ENCODE results near the gene STK10. TPM values are rescaled to one million over a fixed set of nuclear protein-coding genes. Genes with fewer than 3 reads are reported as not detected.
A peak's percentile ranks its signal among the peaks of the same experiment; 100 is the strongest.
"Not testable (repeated sequence)": the region's sequence is repeated elsewhere in the genome, so short reads cannot be mapped to it uniquely, and the experiment has no call there.

Gene STK10
- total RNA-seq, 2 donors from 2014 or later: 199 to 218 TPM

DNA sequence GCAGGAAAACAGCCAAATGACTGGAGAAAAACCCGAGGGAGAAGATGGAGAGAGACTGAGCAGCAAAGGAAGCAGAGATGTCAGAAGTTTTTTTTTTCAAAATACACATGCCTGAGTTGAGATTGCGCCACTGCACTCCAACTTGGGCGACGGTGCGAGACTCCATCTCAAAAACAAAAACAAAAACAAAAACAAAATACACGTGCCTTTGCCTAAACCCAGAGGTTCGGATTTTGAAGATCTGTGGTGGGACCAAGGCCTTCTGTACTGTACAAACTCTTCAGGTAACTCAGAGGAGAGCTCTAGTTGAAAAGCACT, 142.8 kb downstream of the STK10 start:
- DNase-seq (ENCODE audit: low spot score) (no peak), ATAC-seq (no peak)
- Mint-ChIP-seq H3K4me1 (ENCODE audit: low read depth in 2 of 2) (peaks cover 10 to 11% of the 10 kb centered on the region in 2 donors), H3K27me3 (no peaks in the 10 kb centered on the region), H3K9me3 (no peaks in the 10 kb centered on the region), H3K4me3 (no peak overlapping the region), H3K27ac (peak overlapping the region in 1 of 2 donors; percentile 52), H3K36me3 (peaks cover 18% of the 10 kb centered on the region)

DNA sequence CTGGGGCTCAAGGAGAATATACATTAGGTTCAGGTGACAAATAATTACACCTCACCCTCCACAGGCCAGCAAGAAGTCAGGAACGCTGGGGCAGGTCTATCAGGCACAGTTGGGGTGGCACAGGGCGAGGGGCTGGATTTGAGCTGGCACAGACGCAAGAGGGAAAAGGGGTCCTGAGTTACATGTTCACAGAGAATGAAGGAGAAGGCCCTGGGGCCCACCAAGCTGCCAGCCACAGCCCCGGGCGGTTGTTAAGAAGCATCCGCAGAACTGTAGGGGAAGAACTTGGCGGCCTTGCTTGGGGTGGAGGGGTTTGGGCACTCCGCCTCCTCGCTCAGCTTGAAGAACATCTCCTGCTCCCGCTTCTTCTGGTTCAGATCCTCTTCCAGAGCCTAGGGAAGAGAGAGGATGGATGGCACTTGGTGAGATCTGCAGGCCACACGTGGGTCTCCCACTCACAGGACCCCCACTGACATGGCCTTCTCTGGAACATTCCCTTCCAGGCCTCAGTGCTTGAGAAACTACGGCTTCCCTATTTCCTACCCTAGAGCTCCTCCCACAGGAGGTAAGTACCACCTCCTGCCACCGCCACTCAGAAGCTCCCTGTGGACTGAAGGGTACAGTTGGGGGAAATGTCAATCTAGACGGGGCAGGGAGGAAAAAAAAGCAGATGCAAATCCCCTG, 143.3 kb downstream of the STK10 start:
- peaks cover 18% of the 10 kb centered on the region for H3K36me3 Mint-ChIP-seq
- ATAC-seq (no peak), DNase-seq (ENCODE audit: low spot score) (no peak)
- no peaks in the 10 kb centered on the region for H3K9me3 Mint-ChIP-seq
- peaks cover 10 to 16% of the 10 kb centered on the region in 2 donors for H3K4me1 Mint-ChIP-seq (ENCODE audit: low read depth in 2 of 2)
- no peak overlapping the region for H3K4me3 Mint-ChIP-seq
- H3K27me3 Mint-ChIP-seq: no peaks in the 10 kb centered on the region
- H3K27ac Mint-ChIP-seq: peak overlapping the region in 1 of 2 donors; percentile 52

DNA sequence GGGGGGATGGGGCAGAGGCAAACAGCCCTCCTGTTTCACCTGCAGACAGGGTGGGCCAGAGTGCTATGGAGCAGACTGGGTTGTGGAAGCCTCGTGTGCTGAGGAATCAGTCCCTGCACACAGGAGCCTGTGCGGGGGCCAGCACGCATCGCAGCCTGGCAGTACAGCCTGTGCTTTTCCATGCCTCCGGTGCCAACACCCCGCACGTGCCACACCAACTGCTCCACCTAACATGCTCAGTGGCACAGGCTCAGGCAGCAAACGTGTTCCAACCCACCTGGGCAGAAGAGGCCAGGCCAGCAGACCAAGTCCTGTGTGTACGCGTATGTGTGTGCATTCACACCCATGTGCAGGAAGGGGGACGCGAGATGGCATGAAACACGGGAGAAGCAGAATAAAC, 144.2 kb downstream of the STK10 start:
- no peak overlapping the region for H3K4me3 Mint-ChIP-seq
- no peaks in the 10 kb centered on the region for H3K9me3 Mint-ChIP-seq
- peaks cover 5 to 12% of the 10 kb centered on the region in 2 donors for H3K4me1 Mint-ChIP-seq (ENCODE audit: low read depth in 2 of 2)
- peaks cover 12% of the 10 kb centered on the region for H3K36me3 Mint-ChIP-seq
- H3K27ac Mint-ChIP-seq: no peak overlapping the region
- H3K27me3 Mint-ChIP-seq: no peaks in the 10 kb centered on the region
- DNase-seq (ENCODE audit: low spot score): no peak
- no peak for ATAC-seq

DNA sequence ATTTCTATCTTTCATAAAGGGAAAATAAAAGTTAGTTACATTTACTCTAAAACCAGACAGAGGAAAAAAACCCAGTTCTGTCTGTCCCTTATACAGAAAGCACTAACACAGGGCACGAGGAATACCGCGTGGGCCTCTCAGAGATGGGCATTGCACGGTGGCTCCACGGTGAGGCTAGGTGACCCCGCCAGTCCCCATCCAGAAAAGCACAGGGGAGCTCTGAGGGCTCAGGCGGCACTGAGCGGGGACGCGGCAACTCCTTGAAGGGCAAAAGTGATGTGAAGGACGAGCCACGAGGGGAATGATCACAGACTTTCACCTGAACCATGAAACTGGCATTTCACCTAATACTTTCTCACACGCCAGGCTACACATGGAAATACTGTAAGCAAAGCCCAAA, 145.8 kb downstream of the STK10 start:
- peaks cover 5% of the 10 kb centered on the region for H3K36me3 Mint-ChIP-seq
- H3K27ac Mint-ChIP-seq: peak overlapping the region in 1 of 2 donors; percentile 51
- peaks cover 0 to 13% of the 10 kb centered on the region in 2 donors for H3K4me1 Mint-ChIP-seq (ENCODE audit: low read depth in 2 of 2)
- DNase-seq (ENCODE audit: low spot score) (no peak), ATAC-seq (no peak)
- H3K4me3 Mint-ChIP-seq: no peak overlapping the region
- H3K9me3 Mint-ChIP-seq: no peaks in the 10 kb centered on the region
- no peaks in the 10 kb centered on the region for H3K27me3 Mint-ChIP-seq

DNA sequence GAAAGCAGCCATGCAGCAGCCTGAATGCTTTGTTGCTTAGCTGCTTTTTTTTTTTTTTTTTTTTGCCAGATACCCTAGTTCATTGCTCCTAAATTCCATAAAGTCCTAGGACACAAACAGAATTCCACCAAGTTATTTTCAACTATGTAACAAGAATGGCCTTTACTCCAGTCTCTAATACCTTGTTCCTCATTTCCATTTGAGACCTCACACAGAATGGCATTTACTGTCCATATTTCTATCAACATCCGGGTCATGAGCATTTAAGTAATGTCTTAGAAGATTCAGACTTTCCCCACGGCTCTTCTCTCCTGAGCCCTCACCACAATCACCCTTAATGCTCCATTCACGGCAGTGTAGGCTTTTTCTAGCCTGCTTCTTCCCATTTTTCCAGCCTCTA, 149.9 kb downstream of the STK10 start:
- H3K4me1 Mint-ChIP-seq (ENCODE audit: low read depth in 2 of 2): peaks cover 0 to 11% of the 10 kb centered on the region in 2 donors
- H3K27me3 Mint-ChIP-seq: no peaks in the 10 kb centered on the region
- no peak overlapping the region for H3K27ac Mint-ChIP-seq
- H3K36me3 Mint-ChIP-seq: no peaks in the 10 kb centered on the region
- ATAC-seq (no peak), DNase-seq (ENCODE audit: low spot score) (no peak)
- H3K9me3 Mint-ChIP-seq: no peaks in the 10 kb centered on the region
- no peak overlapping the region for H3K4me3 Mint-ChIP-seq

DNA sequence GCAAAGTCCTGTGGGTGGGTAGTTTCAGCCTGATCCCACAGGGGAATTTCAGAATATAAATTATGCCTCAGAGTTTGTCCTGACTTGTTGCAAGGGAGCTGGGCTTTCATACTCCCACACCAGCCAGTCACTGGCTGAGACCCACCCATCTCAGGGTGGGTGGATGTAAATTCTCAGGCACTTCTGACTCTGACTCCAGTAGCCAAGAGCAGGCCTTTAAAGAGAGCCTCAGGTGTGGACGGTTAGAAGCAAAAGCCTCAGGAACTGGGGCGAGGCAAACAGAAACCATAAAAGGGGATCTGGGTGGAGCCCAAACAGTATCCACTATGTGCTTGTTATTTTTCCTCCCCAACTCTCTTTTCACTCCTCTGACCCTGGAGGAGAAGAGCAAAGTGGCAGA, 153.0 kb downstream of the STK10 start:
- H3K27me3 Mint-ChIP-seq: no peaks in the 10 kb centered on the region
- no peaks in the 10 kb centered on the region for H3K9me3 Mint-ChIP-seq
- ATAC-seq (no peak), DNase-seq (ENCODE audit: low spot score) (no peak)
- no peak overlapping the region for H3K4me3 Mint-ChIP-seq
- peaks cover 8% of the 10 kb centered on the region for H3K36me3 Mint-ChIP-seq
- peaks cover 0 to 8% of the 10 kb centered on the region in 2 donors for H3K4me1 Mint-ChIP-seq (ENCODE audit: low read depth in 2 of 2)
- H3K27ac Mint-ChIP-seq: peak overlapping the region in 1 of 2 donors; percentile 15

DNA sequence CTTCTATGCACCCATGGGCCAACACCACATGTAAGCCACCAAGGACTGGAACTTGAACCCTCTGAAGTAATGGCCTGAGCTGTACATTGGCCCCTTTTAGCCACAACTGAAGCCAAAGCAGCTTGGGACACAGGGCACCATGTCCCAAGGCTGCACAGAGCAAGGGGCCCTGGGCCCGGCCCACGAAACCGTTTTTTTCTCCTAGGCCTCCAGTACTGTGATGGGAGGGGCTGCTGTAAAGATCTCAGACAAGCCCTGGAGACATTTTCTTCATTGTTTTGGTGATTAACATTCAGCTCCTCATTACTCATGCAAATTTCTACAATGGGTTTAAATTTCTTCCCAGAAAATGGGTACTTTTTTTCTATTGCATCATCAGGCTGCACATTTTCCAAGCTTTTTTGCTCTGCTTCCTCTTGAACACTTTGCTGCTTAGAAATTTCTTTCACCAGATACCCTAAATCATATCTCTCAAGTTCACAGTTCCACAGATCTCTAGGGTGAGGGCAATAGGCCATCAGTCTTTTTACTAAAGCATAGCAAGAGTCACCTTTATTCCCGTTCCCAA, 156.0 kb downstream of the STK10 start:
- ATAC-seq: no peak
- Mint-ChIP-seq H3K9me3 (no peaks in the 10 kb centered on the region), H3K36me3 (peaks cover 8% of the 10 kb centered on the region), H3K27ac (no peak overlapping the region), H3K27me3 (no peaks in the 10 kb centered on the region), H3K4me1 (ENCODE audit: low read depth in 2 of 2) (no peaks in the 10 kb centered on the region), H3K4me3 (no peak overlapping the region)
- DNase-seq (ENCODE audit: low spot score): no peak

DNA sequence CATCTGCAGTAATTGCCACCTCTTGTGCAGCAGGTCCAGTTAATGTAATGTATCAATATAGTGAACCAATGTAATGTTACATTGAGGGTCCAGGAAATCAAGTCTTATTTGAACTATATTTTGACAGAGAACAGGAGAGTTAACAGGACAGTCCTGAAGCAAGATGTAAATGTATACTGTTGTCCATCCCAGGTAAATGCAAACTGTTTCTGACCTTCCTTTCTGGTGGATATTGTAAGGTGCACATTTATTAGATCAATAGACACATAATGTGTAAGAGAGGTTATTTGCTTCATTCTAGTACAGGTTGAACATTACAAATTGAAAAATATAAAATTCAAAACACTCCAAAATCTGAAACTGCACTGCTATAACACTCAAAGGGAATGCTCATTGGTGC, 158.1 kb downstream of the STK10 start:
- DNase-seq (ENCODE audit: low spot score) (no peak), ATAC-seq (no peak)
- peaks cover 8% of the 10 kb centered on the region for H3K36me3 Mint-ChIP-seq
- no peak overlapping the region for H3K27ac Mint-ChIP-seq
- H3K4me1 Mint-ChIP-seq (ENCODE audit: low read depth in 2 of 2): no peaks in the 10 kb centered on the region
- no peaks in the 10 kb centered on the region for H3K9me3 Mint-ChIP-seq
- no peak overlapping the region for H3K4me3 Mint-ChIP-seq
- H3K27me3 Mint-ChIP-seq: no peaks in the 10 kb centered on the region

DNA sequence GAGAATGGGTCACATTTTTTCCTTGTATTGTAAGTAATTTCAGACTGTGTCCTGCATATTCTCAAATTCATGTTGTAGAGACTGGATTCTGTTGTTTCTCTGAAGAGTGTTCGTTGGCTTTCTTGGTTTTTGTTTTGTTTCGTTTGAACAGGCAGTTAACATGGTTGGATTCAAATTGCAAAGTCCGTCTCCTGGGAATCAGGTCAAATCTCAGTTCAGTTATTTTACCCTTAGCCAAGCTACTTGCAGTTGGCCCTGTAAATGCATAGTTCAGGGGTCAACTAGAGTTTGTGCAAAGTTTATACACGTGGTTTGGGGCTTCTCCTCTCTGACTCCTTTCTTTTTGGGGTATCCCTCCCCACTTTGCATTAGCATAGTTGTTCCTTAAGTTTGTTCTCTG, 159.9 kb downstream of the STK10 start:
- ATAC-seq: no peak
- H3K9me3 Mint-ChIP-seq: no peaks in the 10 kb centered on the region

DNA sequence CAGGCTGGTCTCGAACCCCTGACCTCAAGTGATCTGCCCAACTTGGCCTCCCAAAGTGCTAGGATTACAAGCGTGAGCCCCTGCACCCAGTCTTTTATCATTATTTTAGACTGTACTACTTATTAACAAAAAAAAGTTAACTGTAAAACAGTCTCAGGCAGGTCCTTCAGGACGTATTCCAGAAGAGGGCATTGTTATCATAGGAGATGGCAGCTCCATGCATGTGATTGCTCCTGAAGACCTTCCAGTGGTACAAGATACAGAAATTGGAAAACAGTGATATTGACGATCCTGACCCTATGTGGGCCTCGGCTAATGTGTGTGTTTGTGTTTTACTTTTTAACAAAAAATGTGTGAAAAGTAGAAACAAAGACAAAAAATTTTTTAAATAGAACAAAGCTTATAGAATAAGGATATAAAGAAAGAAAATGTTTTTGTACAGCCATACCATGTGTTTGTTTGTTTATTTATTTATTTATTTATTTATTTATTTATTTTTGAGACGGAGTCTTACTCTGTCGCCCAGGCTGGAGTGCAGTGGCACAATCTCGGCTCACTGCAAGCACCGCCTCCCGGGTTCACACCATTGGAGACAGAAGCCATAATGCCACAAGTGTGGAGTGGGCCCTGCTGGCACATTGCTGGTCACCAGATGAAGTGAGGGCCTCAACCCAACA, 167.8 kb downstream of the STK10 start:
- H3K27ac Mint-ChIP-seq; H3K4me1 Mint-ChIP-seq (ENCODE audit: low read depth in 2 of 2); H3K4me3 Mint-ChIP-seq; DNase-seq (ENCODE audit: low spot score); H3K27me3 Mint-ChIP-seq; H3K36me3 Mint-ChIP-seq; H3K9me3 Mint-ChIP-seq; ATAC-seq: not testable (repeated sequence)

More for the DNA sequence above, 159.9 kb downstream of the STK10 start:
- no peak for DNase-seq (ENCODE audit: low spot score)
- Mint-ChIP-seq H3K4me1 (ENCODE audit: low read depth in 2 of 2) (no peaks in the 10 kb centered on the region), H3K4me3 (no peak overlapping the region), H3K27ac (no peak overlapping the region), H3K36me3 (peaks cover 8% of the 10 kb centered on the region), H3K27me3 (no peaks in the 10 kb centered on the region)

DNA sequence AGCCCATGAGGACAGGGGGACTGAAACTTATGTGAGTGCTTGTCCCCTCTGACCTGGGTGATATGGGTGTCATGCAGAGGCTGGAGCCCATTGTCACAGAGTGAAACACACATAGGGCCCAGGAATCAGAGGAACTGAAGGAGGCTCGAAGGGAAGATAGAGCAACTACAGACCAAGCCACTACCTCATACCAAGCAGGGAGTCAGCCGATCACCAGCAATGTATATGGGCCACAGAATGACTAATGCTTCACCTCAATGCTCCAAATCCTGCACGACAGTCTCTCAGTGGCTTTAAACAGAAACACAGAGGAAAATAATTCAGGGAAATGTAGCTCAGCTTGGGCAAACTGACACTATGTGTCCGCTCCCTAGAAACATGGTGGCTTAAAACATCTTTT, 172.7 kb downstream of the STK10 start:
- DNase-seq (ENCODE audit: low spot score): no peak
- Mint-ChIP-seq H3K9me3 (no peaks in the 10 kb centered on the region), H3K4me1 (ENCODE audit: low read depth in 2 of 2) (no peaks in the 10 kb centered on the region), H3K27ac (no peak overlapping the region), H3K4me3 (no peak overlapping the region), H3K27me3 (no peaks in the 10 kb centered on the region), H3K36me3 (no peaks in the 10 kb centered on the region)
- no peak for ATAC-seq

DNA sequence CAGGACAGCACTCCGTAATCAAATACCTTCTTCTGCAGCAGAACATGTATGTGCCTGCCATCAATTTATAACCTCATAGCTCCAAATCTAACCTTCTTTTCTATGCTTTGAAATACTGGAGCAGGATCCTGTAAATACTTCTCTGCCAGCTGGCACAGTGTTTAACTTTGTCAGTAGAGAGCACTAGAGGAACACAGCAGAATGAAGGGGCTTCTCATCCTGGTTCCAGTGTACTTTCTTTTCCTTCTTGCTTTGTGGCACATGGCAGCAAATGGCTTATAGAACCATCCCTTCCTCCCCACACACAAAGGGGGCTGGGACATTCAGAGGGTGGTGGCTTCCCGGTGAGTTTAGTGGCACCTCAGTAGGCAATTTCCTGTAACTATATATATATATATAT, 177.7 kb downstream of the STK10 start:
- no peaks in the 10 kb centered on the region for H3K9me3 Mint-ChIP-seq
- no peak overlapping the region for H3K4me3 Mint-ChIP-seq
- no peak overlapping the region for H3K27ac Mint-ChIP-seq
- ATAC-seq (no peak), DNase-seq (ENCODE audit: low spot score) (no peak)
- no peaks in the 10 kb centered on the region for H3K36me3 Mint-ChIP-seq
- H3K4me1 Mint-ChIP-seq (ENCODE audit: low read depth in 2 of 2): peaks cover 14 to 19% of the 10 kb centered on the region in 2 donors
- H3K27me3 Mint-ChIP-seq: no peaks in the 10 kb centered on the region

DNA sequence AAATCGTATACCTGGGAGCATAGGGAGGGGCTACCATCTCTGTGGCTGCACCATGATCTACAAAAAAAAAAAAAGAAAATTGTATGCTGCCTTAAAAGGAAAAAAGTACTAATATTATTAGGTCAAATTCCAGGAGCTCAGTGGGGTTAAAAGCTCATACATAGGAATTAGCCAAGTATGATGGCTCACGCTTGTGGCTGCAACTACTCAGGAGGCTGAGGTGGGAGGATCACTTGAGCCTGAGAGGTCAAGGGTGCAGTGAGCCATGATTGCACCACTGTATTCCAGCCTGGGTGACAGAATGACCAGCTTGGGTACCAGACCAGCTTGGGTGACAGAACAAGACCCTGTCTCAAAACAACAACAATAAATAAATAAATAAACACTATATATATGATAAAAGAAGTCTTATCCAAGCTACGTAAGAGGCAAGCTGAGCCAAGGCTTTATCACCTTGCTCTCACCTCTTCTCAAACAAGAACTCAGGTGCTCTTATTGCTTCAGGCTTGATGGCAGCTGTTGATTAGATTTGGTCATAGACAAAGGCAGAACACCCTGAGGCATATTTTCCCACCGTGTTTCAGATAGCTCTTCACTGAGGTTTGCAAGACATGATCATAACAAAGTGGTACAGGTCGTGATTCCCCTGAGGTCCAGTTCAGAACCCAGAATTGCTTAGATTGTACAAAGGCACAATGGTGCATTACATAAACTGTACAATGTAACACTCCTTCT, 178.3 kb downstream of the STK10 start:
- H3K27ac Mint-ChIP-seq: no peak overlapping the region
- ATAC-seq (no peak), DNase-seq (ENCODE audit: low spot score) (no peak)
- no peaks in the 10 kb centered on the region for H3K36me3 Mint-ChIP-seq
- H3K27me3 Mint-ChIP-seq: no peaks in the 10 kb centered on the region
- H3K4me3 Mint-ChIP-seq: no peak overlapping the region
- H3K9me3 Mint-ChIP-seq: no peaks in the 10 kb centered on the region
- H3K4me1 Mint-ChIP-seq (ENCODE audit: low read depth in 2 of 2): peaks cover 19 to 25% of the 10 kb centered on the region in 2 donors

DNA sequence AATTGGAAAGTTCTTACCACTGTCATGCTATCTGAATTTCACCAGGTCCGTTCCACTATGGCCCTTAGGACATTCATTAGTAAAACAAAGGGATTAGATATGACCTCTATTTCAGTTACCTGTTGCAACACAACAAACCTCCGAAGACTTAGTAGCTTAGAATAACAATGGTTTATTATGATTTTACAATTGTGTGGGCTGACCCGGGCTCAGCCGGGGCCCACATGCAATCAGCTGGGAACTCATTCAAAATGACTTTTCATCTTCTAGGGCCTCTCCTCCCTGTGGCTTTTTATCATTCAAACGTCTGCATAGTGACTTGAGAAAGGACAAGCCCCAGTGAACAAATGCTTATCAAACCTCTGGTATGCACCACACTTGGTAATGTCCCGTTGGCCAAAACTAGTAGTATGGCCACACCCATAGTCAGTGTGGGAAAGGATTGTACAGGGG, 179.3 kb downstream of the STK10 start:
- no peaks in the 10 kb centered on the region for H3K36me3 Mint-ChIP-seq
- DNase-seq (ENCODE audit: low spot score) (no peak), ATAC-seq (no peak)
- H3K4me1 Mint-ChIP-seq (ENCODE audit: low read depth in 2 of 2): peaks cover 21 to 29% of the 10 kb centered on the region in 2 donors
- H3K27me3 Mint-ChIP-seq: no peaks in the 10 kb centered on the region
- H3K27ac Mint-ChIP-seq: no peak overlapping the region
- no peaks in the 10 kb centered on the region for H3K9me3 Mint-ChIP-seq
- H3K4me3 Mint-ChIP-seq: no peak overlapping the region

Data from natural killer cell treated with Interleukin-12 subunit alpha and Interleukin-12 subunit beta and Interleukin-15 and Interleukin-18, amount 100 ng/mL, for 72 hours (primary cell).